GM23338 (cell line): Measurements from ENCODE around the gene FLT3. TPM values are rescaled to one million over a fixed set of nuclear protein-coding genes. Genes with fewer than 3 reads are reported as not detected.

Experiments used
- ATAC-seq: fragments of 200-7000 bp; cut with Tn5 transposase; 3 replicates; pipeline ENCODE4 v1.9.1; 2020
- DNase-seq: peaks from one replicate; pipeline ENCODE4 v3.0.0-alpha.2; 2015; ENCODE audit warnings: low spot score
- H2AFZ ChIP-seq: fragments of 200-600 bp; sonication (generic); 2 replicates; pipeline ENCODE4 v1.8.0; 2016; ENCODE audit warnings: antibody characterized with exemption, mild to moderate bottlenecking, moderate library complexity
- H3F3A ChIP-seq: fragments of 200-600 bp; sonication (generic); replicated peaks from 2 replicates; pipeline ENCODE4 v1.8.0; 2017; ENCODE audit warnings: antibody characterized with exemption, mixed run types, low read depth
- H3K27ac ChIP-seq: fragments of 200-600 bp; sonication (generic); 2 replicates; pipeline ENCODE4 v1.6.1; 2016; ENCODE audit warnings: low read depth
- H3K27me3 ChIP-seq: fragments of 200-600 bp; sonication (generic); 2 replicates; pipeline ENCODE4 v1.8.0; 2016; ENCODE audit warnings: mild to moderate bottlenecking, mixed run types, moderate library complexity; ENCODE audit not compliant: insufficient read depth
- H3K36me3 ChIP-seq: fragments of 200-600 bp; sonication (generic); 2 replicates; pipeline ENCODE4 v1.8.0; 2016; ENCODE audit warnings: mild to moderate bottlenecking; ENCODE audit not compliant: insufficient read depth
- H3K4me1 ChIP-seq: fragments of 200-600 bp; sonication (generic); 2 replicates; pipeline ENCODE4 v1.8.0; 2016; ENCODE audit warnings: mild to moderate bottlenecking, moderate library complexity; ENCODE audit not compliant: insufficient read depth
- H3K4me2 ChIP-seq: fragments of 200-600 bp; sonication (generic); 2 replicates; pipeline ENCODE4 v1.7.1; 2017; ENCODE audit warnings: mixed run types
- H3K4me3 ChIP-seq: fragments of 200-600 bp; sonication (generic); 2 replicates; pipeline ENCODE4 v1.6.1; 2016; ENCODE audit warnings: mixed run types
- H3K79me2 ChIP-seq: fragments of 200-600 bp; sonication (generic); replicated peaks from 2 replicates; pipeline ENCODE4 v1.8.0; 2017; ENCODE audit warnings: mild to moderate bottlenecking; ENCODE audit not compliant: insufficient read depth
- H3K9me2 ChIP-seq: fragments of 200-600 bp; sonication (generic); 2 replicates; pipeline ENCODE4 v1.8.0; 2017; ENCODE audit not compliant: insufficient read depth
- H4K20me1 ChIP-seq: fragments of 200-600 bp; sonication (generic); replicated peaks from 2 replicates; pipeline ENCODE4 v1.8.0; 2017; ENCODE audit warnings: mild to moderate bottlenecking; ENCODE audit not compliant: insufficient read depth
- H3K27ac Mint-ChIP-seq: 2 replicates; pipeline ENCODE4 v1.8.0; 2020; ENCODE audit warnings: inconsistent platforms, mild to moderate bottlenecking, moderate library complexity, mixed read lengths
- H3K27me3 Mint-ChIP-seq: 3 replicates; pipeline ENCODE4 v1.8.0; 2022; ENCODE audit warnings: low read depth, mild to moderate bottlenecking, moderate library complexity, mixed read lengths, inconsistent platforms; ENCODE audit not compliant: insufficient read depth, poor library complexity
- H3K36me3 Mint-ChIP-seq: 3 replicates; pipeline ENCODE4 v1.8.0; 2021; ENCODE audit warnings: low read depth, mild to moderate bottlenecking, inconsistent platforms, moderate library complexity, mixed read lengths
- H3K4me1 Mint-ChIP-seq: 3 replicates; pipeline ENCODE4 v1.8.0; 2020; ENCODE audit warnings: mild to moderate bottlenecking, inconsistent platforms, mixed read lengths
- H3K4me3 Mint-ChIP-seq: 3 replicates; pipeline ENCODE4 v1.8.0; 2021; ENCODE audit warnings: moderate library complexity, mild to moderate bottlenecking, inconsistent platforms, mixed read lengths
- H3K9me3 Mint-ChIP-seq: 3 replicates; pipeline ENCODE4 v1.8.0; 2020; ENCODE audit warnings: moderate library complexity, mild to moderate bottlenecking, inconsistent platforms, mixed read lengths
- CREB1 ChIP-seq: fragments of 250-450 bp; sonication (Bioruptor Pico); IDR thresholded peaks from 2 replicates; pipeline ENCODE4 v1.5.0; 2020; ENCODE audit warnings: low read depth, mild to moderate bottlenecking, moderate library complexity
- CTCF ChIP-seq, 2 experiments: fragments of 200-600 bp in 1 of 2; sonication (generic) in 1 of 2; conservative IDR thresholded peaks; 2 replicates each; pipeline versions ENCODE4 v1.5.1 to v1.6.1; 2016 to 2017; ENCODE audit warnings: antibody characterized with exemption in 2 of 2, low read depth in 2 of 2, mild to moderate bottlenecking in 2 of 2, moderate library complexity in 1 of 2
- EZH2phosphoT487 ChIP-seq: fragments of 200-600 bp; sonication (generic); IDR thresholded peaks from one replicate; pipeline ENCODE4 v1.8.1; 2018; ENCODE audit warnings: antibody characterized with exemption; ENCODE audit not compliant: unreplicated experiment
- JUNB ChIP-seq: IDR thresholded peaks from one replicate; pipeline ENCODE4 v1.6.1; 2016; ENCODE audit warnings: antibody characterized with exemption; ENCODE audit not compliant: unreplicated experiment
- NANOG ChIP-seq: IDR thresholded peaks from 2 replicates; pipeline ENCODE4 v1.6.1; 2016; ENCODE audit warnings: antibody characterized with exemption, borderline replicate concordance
- POLR2AphosphoS5 ChIP-seq: IDR thresholded peaks from 2 replicates; pipeline ENCODE4 v1.6.1; 2016; ENCODE audit warnings: antibody characterized with exemption, low read depth
- STAT1 ChIP-seq: IDR thresholded peaks from one replicate; pipeline ENCODE4 v1.6.1; 2016; ENCODE audit warnings: antibody characterized with exemption; ENCODE audit not compliant: unreplicated experiment
- ZNF114 ChIP-seq: fragments of 250-450 bp; sonication (Bioruptor Pico); IDR thresholded peaks from 2 replicates; pipeline ENCODE4 v1.5.0; 2020; ENCODE audit warnings: mild to moderate bottlenecking, moderate library complexity
- ZNF331 ChIP-seq: fragments of 250-450 bp; sonication (Bioruptor Pico); IDR thresholded peaks from 2 replicates; pipeline ENCODE4 v1.5.0; 2020; ENCODE audit warnings: low read depth, mild to moderate bottlenecking, moderate library complexity
- polyA plus RNA-seq: library from polyadenylated mRNA; unstranded; fragments of >200 nt; fragmentation: Nextera tagmentation; extraction: Ambion mirVana; gene quantifications from 2 replicates; pipeline ENCODE4 v1.2.1, GENCODE V29; 2016
- total RNA-seq: library from RNA; depleted of rRNA; stranded (reverse); fragments of >200 nt; shearing (Covaris generic); gene quantifications from 2 replicates; pipeline ENCODE4 v1.2.3, GENCODE V29; 2014
- TF ChIP-seq, protein P1 (sequence below): fragments of 250-450 bp; sonication (Bioruptor Pico); IDR thresholded peaks from 2 replicates; pipeline ENCODE4 v1.5.0; 2020; ENCODE audit warnings: mild to moderate bottlenecking, moderate library complexity
- TF ChIP-seq, protein P2 (sequence below): IDR thresholded peaks from 2 replicates; pipeline ENCODE4 v1.6.1; 2016; ENCODE audit warnings: antibody characterized with exemption
- TF ChIP-seq, protein P3 (sequence below): IDR thresholded peaks from one replicate; pipeline ENCODE4 v1.6.1; 2018; ENCODE audit warnings: antibody characterized with exemption; ENCODE audit not compliant: unreplicated experiment

FLT3 gene
- total and polyA plus RNA-seq, 2 experiments from 2014 or later, result 0.17 to 0.44 TPM

GRCh38 chr13:28092431-28092830 lies 7.9 kb downstream of the FLT3 start (continued):
- TF ChIP-seq, protein P1, sequence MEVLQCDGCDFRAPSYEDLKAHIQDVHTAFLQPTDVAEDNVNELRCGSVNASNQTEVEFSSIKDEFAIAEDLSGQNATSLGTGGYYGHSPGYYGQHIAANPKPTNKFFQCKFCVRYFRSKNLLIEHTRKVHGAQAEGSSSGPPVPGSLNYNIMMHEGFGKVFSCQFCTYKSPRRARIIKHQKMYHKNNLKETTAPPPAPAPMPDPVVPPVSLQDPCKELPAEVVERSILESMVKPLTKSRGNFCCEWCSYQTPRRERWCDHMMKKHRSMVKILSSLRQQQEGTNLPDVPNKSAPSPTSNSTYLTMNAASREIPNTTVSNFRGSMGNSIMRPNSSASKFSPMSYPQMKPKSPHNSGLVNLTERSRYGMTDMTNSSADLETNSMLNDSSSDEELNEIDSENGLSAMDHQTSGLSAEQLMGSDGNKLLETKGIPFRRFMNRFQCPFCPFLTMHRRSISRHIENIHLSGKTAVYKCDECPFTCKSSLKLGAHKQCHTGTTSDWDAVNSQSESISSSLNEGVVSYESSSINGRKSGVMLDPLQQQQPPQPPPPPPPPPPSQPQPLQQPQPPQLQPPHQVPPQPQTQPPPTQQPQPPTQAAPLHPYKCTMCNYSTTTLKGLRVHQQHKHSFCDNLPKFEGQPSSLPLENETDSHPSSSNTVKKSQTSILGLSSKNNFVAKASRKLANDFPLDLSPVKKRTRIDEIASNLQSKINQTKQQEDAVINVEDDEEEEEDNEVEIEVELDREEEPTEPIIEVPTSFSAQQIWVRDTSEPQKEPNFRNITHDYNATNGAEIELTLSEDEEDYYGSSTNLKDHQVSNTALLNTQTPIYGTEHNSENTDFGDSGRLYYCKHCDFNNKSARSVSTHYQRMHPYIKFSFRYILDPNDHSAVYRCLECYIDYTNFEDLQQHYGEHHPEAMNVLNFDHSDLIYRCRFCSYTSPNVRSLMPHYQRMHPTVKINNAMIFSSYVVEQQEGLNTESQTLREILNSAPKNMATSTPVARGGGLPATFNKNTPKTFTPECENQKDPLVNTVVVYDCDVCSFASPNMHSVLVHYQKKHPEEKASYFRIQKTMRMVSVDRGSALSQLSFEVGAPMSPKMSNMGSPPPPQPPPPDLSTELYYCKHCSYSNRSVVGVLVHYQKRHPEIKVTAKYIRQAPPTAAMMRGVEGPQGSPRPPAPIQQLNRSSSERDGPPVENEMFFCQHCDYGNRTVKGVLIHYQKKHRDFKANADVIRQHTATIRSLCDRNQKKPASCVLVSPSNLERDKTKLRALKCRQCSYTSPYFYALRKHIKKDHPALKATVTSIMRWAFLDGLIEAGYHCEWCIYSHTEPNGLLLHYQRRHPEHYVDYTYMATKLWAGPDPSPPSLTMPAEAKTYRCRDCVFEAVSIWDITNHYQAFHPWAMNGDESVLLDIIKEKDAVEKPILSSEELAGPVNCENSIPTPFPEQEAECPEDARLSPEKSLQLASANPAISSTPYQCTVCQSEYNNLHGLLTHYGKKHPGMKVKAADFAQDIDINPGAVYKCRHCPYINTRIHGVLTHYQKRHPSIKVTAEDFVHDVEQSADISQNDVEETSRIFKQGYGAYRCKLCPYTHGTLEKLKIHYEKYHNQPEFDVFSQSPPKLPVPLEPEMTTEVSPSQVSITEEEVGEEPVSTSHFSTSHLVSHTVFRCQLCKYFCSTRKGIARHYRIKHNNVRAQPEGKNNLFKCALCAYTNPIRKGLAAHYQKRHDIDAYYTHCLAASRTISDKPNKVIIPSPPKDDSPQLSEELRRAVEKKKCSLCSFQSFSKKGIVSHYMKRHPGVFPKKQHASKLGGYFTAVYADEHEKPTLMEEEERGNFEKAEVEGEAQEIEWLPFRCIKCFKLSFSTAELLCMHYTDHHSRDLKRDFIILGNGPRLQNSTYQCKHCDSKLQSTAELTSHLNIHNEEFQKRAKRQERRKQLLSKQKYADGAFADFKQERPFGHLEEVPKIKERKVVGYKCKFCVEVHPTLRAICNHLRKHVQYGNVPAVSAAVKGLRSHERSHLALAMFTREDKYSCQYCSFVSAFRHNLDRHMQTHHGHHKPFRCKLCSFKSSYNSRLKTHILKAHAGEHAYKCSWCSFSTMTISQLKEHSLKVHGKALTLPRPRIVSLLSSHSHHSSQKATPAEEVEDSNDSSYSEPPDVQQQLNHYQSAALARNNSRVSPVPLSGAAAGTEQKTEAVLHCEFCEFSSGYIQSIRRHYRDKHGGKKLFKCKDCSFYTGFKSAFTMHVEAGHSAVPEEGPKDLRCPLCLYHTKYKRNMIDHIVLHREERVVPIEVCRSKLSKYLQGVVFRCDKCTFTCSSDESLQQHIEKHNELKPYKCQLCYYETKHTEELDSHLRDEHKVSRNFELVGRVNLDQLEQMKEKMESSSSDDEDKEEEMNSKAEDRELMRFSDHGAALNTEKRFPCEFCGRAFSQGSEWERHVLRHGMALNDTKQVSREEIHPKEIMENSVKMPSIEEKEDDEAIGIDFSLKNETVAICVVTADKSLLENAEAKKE (CRISPR knock-in tag), result no peak
- TF ChIP-seq, protein P2, sequence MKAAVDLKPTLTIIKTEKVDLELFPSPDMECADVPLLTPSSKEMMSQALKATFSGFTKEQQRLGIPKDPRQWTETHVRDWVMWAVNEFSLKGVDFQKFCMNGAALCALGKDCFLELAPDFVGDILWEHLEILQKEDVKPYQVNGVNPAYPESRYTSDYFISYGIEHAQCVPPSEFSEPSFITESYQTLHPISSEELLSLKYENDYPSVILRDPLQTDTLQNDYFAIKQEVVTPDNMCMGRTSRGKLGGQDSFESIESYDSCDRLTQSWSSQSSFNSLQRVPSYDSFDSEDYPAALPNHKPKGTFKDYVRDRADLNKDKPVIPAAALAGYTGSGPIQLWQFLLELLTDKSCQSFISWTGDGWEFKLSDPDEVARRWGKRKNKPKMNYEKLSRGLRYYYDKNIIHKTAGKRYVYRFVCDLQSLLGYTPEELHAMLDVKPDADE, result no peak
- TF ChIP-seq CREB1 (CRISPR knock-in tag), result no peak

GRCh38 chr13:28089065-28089464 lies 11.3 kb downstream of the FLT3 start:
- Mint-ChIP-seq H3K27ac (no peak overlapping the region), H3K9me3 (no peaks in the 10 kb centered on the region; the same call in 2 of the 3 replicates), H3K4me1 (no peaks in the 10 kb centered on the region), H3K36me3 (no peaks in the 10 kb centered on the region), H3K4me3 (no peak overlapping the region), H3K27me3 (peaks cover 8% of the 10 kb centered on the region)
- Histone ChIP-seq H3K79me2 (no peaks in the 10 kb centered on the region), H3K4me1 (no peaks in the 10 kb centered on the region), H2AFZ (no peak overlapping the region), H3K27ac (no peak overlapping the region), H3F3A (no peaks in the 10 kb centered on the region), H3K27me3 (no peaks in the 10 kb centered on the region), H4K20me1 (no peaks in the 10 kb centered on the region), H3K9me2 (no peaks in the 10 kb centered on the region), H3K36me3 (no peaks in the 10 kb centered on the region), H3K4me2 (no peak overlapping the region), H3K4me3 (no peak overlapping the region)
- no peak for ATAC-seq
- no peak for DNase-seq
- TF ChIP-seq EZH2phosphoT487 (no peak), STAT1 (no peak), POLR2AphosphoS5 (no peak), JUNB (no peak), NANOG (no peak), CREB1 (CRISPR knock-in tag) (no peak), CTCF (conservative IDR thresholded peaks at IDR 0.05; ENCODE audit: low read depth in 2 of 2) (no peak), ZNF331 (no peak), ZNF114 (no peak)
- TF ChIP-seq, protein P3, sequence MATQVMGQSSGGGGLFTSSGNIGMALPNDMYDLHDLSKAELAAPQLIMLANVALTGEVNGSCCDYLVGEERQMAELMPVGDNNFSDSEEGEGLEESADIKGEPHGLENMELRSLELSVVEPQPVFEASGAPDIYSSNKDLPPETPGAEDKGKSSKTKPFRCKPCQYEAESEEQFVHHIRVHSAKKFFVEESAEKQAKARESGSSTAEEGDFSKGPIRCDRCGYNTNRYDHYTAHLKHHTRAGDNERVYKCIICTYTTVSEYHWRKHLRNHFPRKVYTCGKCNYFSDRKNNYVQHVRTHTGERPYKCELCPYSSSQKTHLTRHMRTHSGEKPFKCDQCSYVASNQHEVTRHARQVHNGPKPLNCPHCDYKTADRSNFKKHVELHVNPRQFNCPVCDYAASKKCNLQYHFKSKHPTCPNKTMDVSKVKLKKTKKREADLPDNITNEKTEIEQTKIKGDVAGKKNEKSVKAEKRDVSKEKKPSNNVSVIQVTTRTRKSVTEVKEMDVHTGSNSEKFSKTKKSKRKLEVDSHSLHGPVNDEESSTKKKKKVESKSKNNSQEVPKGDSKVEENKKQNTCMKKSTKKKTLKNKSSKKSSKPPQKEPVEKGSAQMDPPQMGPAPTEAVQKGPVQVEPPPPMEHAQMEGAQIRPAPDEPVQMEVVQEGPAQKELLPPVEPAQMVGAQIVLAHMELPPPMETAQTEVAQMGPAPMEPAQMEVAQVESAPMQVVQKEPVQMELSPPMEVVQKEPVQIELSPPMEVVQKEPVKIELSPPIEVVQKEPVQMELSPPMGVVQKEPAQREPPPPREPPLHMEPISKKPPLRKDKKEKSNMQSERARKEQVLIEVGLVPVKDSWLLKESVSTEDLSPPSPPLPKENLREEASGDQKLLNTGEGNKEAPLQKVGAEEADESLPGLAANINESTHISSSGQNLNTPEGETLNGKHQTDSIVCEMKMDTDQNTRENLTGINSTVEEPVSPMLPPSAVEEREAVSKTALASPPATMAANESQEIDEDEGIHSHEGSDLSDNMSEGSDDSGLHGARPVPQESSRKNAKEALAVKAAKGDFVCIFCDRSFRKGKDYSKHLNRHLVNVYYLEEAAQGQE, result no peak
